ENCODE measurements around the gene FOXP1.

Gene FOXP1

DNA sequence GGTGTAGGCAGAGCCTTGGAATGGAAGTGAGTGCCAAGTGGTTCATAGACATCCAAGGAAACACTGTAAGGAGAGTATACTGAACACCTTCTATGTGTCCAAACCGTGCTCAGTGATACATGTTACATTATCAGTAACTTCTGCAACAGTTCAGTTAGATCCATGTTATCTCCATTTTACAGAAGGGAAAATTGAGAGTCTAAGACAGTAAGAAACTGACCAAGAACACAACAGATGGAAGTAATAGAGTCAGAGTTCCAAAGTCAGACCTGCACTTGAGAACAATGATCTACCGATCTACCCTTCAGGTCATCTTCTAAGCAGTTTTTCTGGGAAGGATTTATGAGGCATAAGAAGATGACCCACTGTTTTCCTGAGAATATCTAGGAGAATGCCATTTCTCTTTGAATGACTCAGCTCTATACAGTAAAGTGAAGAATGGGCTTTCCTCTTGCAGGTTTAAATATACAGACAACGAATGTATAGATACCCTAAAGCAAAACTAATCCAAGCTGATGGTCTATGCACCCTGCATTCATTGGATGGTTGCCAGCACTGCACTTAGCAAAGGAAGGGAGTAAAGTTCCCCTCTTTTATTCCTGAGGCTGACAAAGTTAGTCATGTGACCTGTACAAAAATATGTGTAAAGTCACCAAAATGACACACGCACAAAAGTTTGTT, 667.0 kb downstream of the FOXP1 start:
- no peak for DNase-seq

DNA sequence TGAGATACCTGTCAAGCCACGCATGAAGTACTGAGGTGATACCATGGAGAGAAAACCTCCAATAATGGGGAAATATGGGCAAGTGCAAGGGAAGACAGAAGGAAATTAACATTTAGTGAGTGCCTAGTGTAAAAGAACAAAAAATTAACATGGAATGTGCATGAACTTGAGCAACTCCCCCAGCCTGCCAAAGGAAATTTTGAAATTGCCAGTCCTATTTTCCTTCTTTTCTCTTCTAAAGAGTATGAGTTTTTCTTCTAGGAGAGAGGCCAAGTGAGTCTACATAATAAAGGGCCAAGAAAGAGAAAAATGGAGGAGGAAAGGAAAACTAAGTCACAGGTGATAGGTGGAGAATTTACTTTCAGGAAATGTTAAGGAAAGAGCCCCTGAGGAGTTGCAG, 668.7 kb downstream of the FOXP1 start:
- no peak for DNase-seq

DNA sequence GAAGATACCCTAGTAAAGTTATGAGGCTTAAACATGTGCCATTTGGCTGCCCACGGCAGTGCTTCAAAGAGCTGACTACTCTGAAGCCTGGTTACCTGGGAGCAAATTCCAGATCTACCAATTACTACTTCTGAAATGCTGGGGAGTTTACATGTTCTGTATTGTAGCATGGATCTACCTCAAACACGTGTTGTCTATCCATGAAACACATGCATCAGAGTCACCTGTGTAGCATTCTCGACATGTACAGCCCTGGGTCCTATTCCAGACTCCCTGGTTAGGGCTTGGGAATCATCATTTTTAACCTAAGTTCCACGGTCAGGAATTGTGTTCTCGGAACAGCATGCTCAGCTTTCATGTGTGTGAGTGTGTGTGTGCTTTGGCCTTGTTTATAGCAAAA, 671.8 kb downstream of the FOXP1 start:
- no peak for DNase-seq

DNA sequence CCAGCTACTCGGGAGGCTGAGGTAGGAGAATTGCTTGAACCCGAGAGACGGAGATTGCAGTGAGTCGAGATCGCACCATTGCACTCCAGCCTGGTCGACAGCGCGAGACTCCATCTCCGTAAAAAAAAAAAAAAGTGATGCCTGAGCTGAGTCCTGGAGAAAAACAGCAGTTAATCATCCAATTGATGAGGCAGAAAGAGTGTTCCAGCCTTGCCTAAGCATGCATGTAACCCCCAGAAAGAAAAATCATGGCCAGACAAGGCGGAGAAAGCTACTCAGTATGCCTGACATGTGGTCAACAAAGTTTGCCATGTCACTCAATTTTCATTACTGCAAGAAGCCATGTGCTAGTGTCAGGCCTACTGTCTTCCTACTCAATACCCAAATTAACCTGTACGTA, 678.0 kb downstream of the FOXP1 start:
- DNase-seq: no peak
